Activated naive CD8-positive, alpha-beta T cell treated with anti-CD3 and anti-CD28 coated beads, Interleukin-2, amount 10 ng/mL, durations not matched to agents 7 days and 5 days (primary cell): ENCODE results near the gene WWOX. TPM values are rescaled to one million over a fixed set of nuclear protein-coding genes. Genes with fewer than 3 reads are reported as not detected.

Experiments used
- ATAC-seq: fragments of 150-1000 bp; cut with Tn5 transposase; one replicate; pipeline ENCODE4 v1.10.0; 2021; ENCODE audit warnings: low read depth, moderate library complexity
- POLR2A ChIA-PET: fragments of 350-600 bp; sonication (Branson Sonifier 250); formaldehyde crosslinking; loops from one replicate; lab custom pipeline; 2021; ENCODE audit warnings: antibody characterized with exemption; lab: Charles Lee
- DNase-seq: peaks from one replicate; pipeline ENCODE4 v3.0.0; 2021
- H3K27ac Mint-ChIP-seq: one replicate; pipeline ENCODE4 v1.8.0; 2022; ENCODE audit warnings: mild to moderate bottlenecking, mixed read lengths
- H3K27me3 Mint-ChIP-seq: one replicate; pipeline ENCODE4 v1.8.0; 2022; ENCODE audit warnings: mild to moderate bottlenecking, moderate library complexity, mixed read lengths
- H3K36me3 Mint-ChIP-seq: one replicate; pipeline ENCODE4 v1.8.0; 2021; ENCODE audit warnings: mild to moderate bottlenecking, mixed read lengths
- H3K4me1 Mint-ChIP-seq: one replicate; pipeline ENCODE4 v1.8.0; 2021; ENCODE audit warnings: mixed read lengths
- H3K4me3 Mint-ChIP-seq: one replicate; pipeline ENCODE4 v1.8.0; 2022; ENCODE audit warnings: mild to moderate bottlenecking, moderate library complexity, mixed read lengths
- H3K9me3 Mint-ChIP-seq: one replicate; pipeline ENCODE4 v1.8.0; 2021; ENCODE audit warnings: mixed read lengths
- total RNA-seq, 2 experiments: library from RNA; stranded (reverse); gene quantifications; one replicate each; pipeline ENCODE4 v1.2.3, GENCODE V29; 2021

WWOX gene
- total RNA-seq, 2 experiments from 2014 or later = 26.8 to 27.7 TPM

GRCh38 chr16:79079656-79080420 is 980.4 kb downstream of the WWOX start:
- Mint-ChIP-seq H3K4me3 (no peak overlapping the region), H3K4me1 (peaks cover 61% of the 10 kb centered on the region), H3K9me3 (peaks cover 3% of the 10 kb centered on the region), H3K36me3 (peaks cover 4% of the 10 kb centered on the region), H3K27me3 (peaks cover 9% of the 10 kb centered on the region), H3K27ac (no peak overlapping the region)
- POLR2A ChIA-PET = no interaction called here
- ATAC-seq (no peak), DNase-seq (no peak)

GRCh38 chr16:79081297-79082066 is 982.0 kb downstream of the WWOX start:
- peaks cover 5% of the 10 kb centered on the region for H3K27me3 Mint-ChIP-seq
- H3K9me3 Mint-ChIP-seq = peaks cover 3% of the 10 kb centered on the region
- DNase-seq = no peak
- H3K4me1 Mint-ChIP-seq = peaks cover 48% of the 10 kb centered on the region
- peaks cover 2% of the 10 kb centered on the region for H3K36me3 Mint-ChIP-seq
- ATAC-seq = peak; percentile 38
- POLR2A ChIA-PET = no interaction called here
- H3K4me3 Mint-ChIP-seq = no peak overlapping the region
- H3K27ac Mint-ChIP-seq = no peak overlapping the region

GRCh38 chr16:79082970-79083369 is 983.5 kb downstream of the WWOX start:
- POLR2A ChIA-PET = no interaction called here
- H3K4me1 Mint-ChIP-seq = peaks cover 36% of the 10 kb centered on the region
- no peak for DNase-seq
- H3K4me3 Mint-ChIP-seq = no peak overlapping the region
- H3K27me3 Mint-ChIP-seq = peaks cover 7% of the 10 kb centered on the region
- peaks cover 3% of the 10 kb centered on the region for H3K9me3 Mint-ChIP-seq
- H3K27ac Mint-ChIP-seq = no peak overlapping the region
- peaks cover 2% of the 10 kb centered on the region for H3K36me3 Mint-ChIP-seq
- no peak for ATAC-seq

- H3K27me3 Mint-ChIP-seq = peaks cover 7% of the 10 kb centered on the region
- peaks cover 2% of the 10 kb centered on the region for H3K36me3 Mint-ChIP-seq
- H3K4me3 Mint-ChIP-seq = peak overlapping the region; percentile 56
- no peak for DNase-seq
- H3K27ac Mint-ChIP-seq = peak overlapping the region; percentile 58
- peak; percentile 62 for ATAC-seq
- POLR2A ChIA-PET = no interaction called here
- H3K4me1 Mint-ChIP-seq = peaks cover 31% of the 10 kb centered on the region
- H3K9me3 Mint-ChIP-seq = peaks cover 3% of the 10 kb centered on the region
These were observed 984.2 kb downstream of the WWOX start for GRCh38 chr16:79083508-79084299.

DNA sequence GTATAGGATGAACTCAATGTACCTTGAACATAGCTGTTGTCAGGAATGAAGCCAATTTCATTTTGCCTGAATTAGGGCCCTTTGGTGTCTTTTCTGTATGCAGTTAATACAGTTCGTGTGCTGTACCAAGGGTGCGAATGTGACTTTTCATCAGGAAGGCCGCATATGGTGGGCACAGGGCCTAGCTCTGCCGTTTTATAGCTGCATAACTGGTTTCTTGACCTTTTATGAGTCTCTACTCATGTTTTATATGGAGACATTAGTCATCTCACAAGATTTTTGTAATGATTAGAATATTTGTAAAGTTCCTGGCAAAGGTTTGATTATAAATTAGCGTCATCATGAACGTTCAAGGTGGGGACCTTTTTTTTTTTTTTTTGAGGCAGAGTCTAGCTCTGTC is 989.5 kb downstream of the WWOX start:
- Mint-ChIP-seq H3K36me3 (peaks cover 4% of the 10 kb centered on the region), H3K9me3 (peaks cover 3% of the 10 kb centered on the region), H3K4me1 (peaks cover 39% of the 10 kb centered on the region), H3K27ac (peak overlapping the region; percentile 15), H3K4me3 (no peak overlapping the region), H3K27me3 (peaks cover 5% of the 10 kb centered on the region)
- POLR2A ChIA-PET = interaction anchor here (0.7 kb wide), 1 partner anchor 43 kb away, joined by 4 read pairs; no protein-coding TSS in a partner anchor
- ATAC-seq = no peak
- no peak for DNase-seq

DNA sequence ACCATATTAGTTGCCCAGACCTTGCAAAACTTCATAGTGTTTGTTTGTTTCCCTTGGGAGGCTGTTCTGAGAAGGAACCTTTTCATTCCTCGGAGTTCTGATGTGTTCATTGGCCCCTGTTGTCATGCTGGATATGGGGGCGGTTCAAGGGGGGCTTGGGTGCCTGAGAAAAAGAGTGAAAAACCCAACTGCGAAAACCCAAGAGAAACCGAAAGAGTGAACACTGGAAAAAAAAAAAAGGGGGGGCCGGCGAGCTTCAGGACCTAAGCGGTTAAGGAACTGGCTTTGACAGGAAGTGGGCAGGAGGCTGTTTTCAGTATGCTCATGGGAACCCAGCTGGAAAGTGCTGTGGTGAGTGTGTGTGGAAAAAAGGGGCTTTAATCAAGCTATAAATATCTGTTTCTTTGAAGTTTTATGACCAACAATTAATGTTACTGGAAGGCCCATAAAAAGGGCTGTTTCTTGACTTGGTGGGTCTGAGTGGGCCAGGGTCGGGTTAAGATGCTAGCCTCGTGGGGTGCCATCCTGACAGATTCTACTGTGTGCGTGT is 990.4 kb downstream of the WWOX start:
- H3K4me3 Mint-ChIP-seq = peak overlapping the region; percentile 78
- DNase-seq (peak; percentile 50), ATAC-seq (peak; percentile 69)
- peaks cover 11% of the 10 kb centered on the region for H3K27me3 Mint-ChIP-seq
- H3K36me3 Mint-ChIP-seq = peaks cover 4% of the 10 kb centered on the region
- H3K27ac Mint-ChIP-seq = peak overlapping the region; percentile 83
- POLR2A ChIA-PET = interaction anchor here (0.7 to 0.9 kb wide), 2 partner anchors 44 to 182 kb away, joined by 3 to 4 read pairs; no protein-coding TSS in a partner anchor
- H3K4me1 Mint-ChIP-seq = peaks cover 37% of the 10 kb centered on the region
- peaks cover 3% of the 10 kb centered on the region for H3K9me3 Mint-ChIP-seq

GRCh38 chr16:79090966-79091365 is 991.5 kb downstream of the WWOX start:
- Mint-ChIP-seq H3K27me3 (peaks cover 17% of the 10 kb centered on the region), H3K4me3 (peak overlapping the region; percentile 23), H3K9me3 (peaks cover 3% of the 10 kb centered on the region), H3K27ac (peak overlapping the region; percentile 52), H3K4me1 (peaks cover 37% of the 10 kb centered on the region), H3K36me3 (peaks cover 4% of the 10 kb centered on the region)
- POLR2A ChIA-PET = no interaction called here
- DNase-seq = no peak
- ATAC-seq = no peak

- no peak for DNase-seq
- H3K4me1 Mint-ChIP-seq = peaks cover 39% of the 10 kb centered on the region
- peaks cover 3% of the 10 kb centered on the region for H3K9me3 Mint-ChIP-seq
These were observed 993.4 kb downstream of the WWOX start for GRCh38 chr16:79092846-79093245.

DNA sequence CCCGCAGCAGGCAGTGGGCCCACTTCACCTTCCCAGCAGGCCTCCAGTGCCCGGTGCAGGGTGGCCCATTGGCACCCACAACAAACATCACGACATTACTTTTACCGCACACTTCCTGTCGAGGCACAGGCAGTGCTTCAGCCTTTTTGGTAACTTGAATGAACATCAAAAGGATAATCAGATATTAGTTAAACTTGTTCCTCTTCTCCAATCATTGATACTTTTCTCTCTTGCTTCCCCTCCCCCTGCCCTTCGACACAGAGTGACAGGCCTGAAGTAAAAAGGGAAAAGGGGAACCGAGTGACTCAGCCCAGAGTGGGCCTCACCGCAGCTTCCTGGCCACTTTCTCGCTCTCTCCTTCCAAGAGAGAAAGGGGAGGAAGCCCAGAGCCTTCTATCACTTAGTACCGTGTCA is 994.1 kb downstream of the WWOX start:
- ATAC-seq (peak; percentile 64), DNase-seq (peak; percentile 42)
- Mint-ChIP-seq H3K9me3 (peaks cover 3% of the 10 kb centered on the region), H3K4me1 (peaks cover 39% of the 10 kb centered on the region), H3K27ac (peak overlapping the region; percentile 44), H3K27me3 (peaks cover 11% of the 10 kb centered on the region), H3K36me3 (peaks cover 6% of the 10 kb centered on the region), H3K4me3 (peak overlapping the region; percentile 54)
- POLR2A ChIA-PET = no interaction called here

More at GRCh38 chr16:79092846-79093245, 993.4 kb downstream of the WWOX start:
- H3K36me3 Mint-ChIP-seq = peaks cover 4% of the 10 kb centered on the region
- H3K4me3 Mint-ChIP-seq = peak overlapping the region; percentile 72
- peak overlapping the region; percentile 66 for H3K27ac Mint-ChIP-seq
- no peak for ATAC-seq
- peaks cover 11% of the 10 kb centered on the region for H3K27me3 Mint-ChIP-seq
- POLR2A ChIA-PET = no interaction called here

DNA sequence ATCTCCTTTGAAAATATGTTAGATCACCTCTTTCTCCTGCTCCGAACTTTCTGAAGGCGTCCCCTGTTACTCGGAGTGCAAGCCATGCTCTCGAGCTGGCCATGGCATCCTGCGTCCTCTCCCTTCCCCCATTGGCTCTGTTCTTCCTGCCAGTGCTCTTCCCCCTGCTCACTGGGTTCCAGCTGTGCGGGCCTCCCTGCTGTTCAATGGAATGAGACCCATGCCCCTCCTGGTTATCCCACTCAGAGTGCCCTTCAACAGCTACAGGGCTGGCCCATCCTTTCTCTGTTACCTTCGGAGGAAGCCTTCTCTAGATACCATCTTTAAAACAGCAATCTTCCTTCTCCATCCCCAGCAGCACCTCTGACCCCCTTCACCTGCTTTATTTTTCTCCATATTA is 996.8 kb downstream of the WWOX start:
- peaks cover 19% of the 10 kb centered on the region for H3K27me3 Mint-ChIP-seq
- H3K36me3 Mint-ChIP-seq = peaks cover 2% of the 10 kb centered on the region
- DNase-seq (no peak), ATAC-seq (no peak)
- H3K4me3 Mint-ChIP-seq = no peak overlapping the region
- peaks cover 3% of the 10 kb centered on the region for H3K9me3 Mint-ChIP-seq
- no peak overlapping the region for H3K27ac Mint-ChIP-seq
- peaks cover 18% of the 10 kb centered on the region for H3K4me1 Mint-ChIP-seq
- POLR2A ChIA-PET = no interaction called here

DNA sequence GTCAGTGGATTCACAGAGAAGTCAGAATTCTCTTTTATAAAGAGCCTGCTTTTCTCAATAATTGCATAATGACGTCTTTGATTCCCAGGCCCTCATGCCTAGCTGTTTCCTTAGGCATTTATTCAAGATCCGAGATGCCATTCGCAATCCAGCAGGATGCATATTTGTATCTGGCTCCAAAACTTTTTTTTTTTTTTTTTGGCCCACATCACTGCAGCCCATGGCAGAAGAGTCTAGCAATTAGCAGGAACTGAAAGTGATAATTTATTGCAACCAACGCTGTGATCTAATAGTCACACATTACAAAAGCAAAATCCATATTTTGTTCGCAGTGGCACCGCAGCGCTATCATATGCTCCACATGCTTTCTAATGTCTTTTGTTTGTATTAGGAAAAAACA is 997.7 kb downstream of the WWOX start:
- POLR2A ChIA-PET = no interaction called here
- Mint-ChIP-seq H3K27me3 (peaks cover 23% of the 10 kb centered on the region), H3K36me3 (peaks cover 3% of the 10 kb centered on the region), H3K4me3 (no peak overlapping the region), H3K4me1 (peaks cover 18% of the 10 kb centered on the region), H3K9me3 (peaks cover 3% of the 10 kb centered on the region), H3K27ac (no peak overlapping the region)
- ATAC-seq (no peak), DNase-seq (no peak)

- no peak for DNase-seq
- Mint-ChIP-seq H3K36me3 (peaks cover 3% of the 10 kb centered on the region), H3K27me3 (peaks cover 26% of the 10 kb centered on the region), H3K4me3 (no peak overlapping the region), H3K27ac (no peak overlapping the region), H3K4me1 (peaks cover 14% of the 10 kb centered on the region), H3K9me3 (peaks cover 3% of the 10 kb centered on the region)
- no peak for ATAC-seq
- POLR2A ChIA-PET = no interaction called here
These were observed 998.3 kb downstream of the WWOX start for GRCh38 chr16:79097771-79098170.

GRCh38 chr16:79098907-79099306 is 999.5 kb downstream of the WWOX start:
- H3K27ac Mint-ChIP-seq = no peak overlapping the region
- POLR2A ChIA-PET = no interaction called here
- H3K27me3 Mint-ChIP-seq = peaks cover 29% of the 10 kb centered on the region
- H3K4me3 Mint-ChIP-seq = no peak overlapping the region
- ATAC-seq = no peak
- peaks cover 3% of the 10 kb centered on the region for H3K9me3 Mint-ChIP-seq
- peaks cover 7% of the 10 kb centered on the region for H3K4me1 Mint-ChIP-seq
- no peak for DNase-seq
- H3K36me3 Mint-ChIP-seq = peaks cover 3% of the 10 kb centered on the region
